GM12875 (cell line): Measurements from ENCODE around the gene RSPH4A.
"Not testable (repeated sequence)": the region's sequence is repeated elsewhere in the genome, so short reads cannot be mapped to it uniquely, and the experiment has no call there.

Experiments
- H3K4me3 ChIP-seq: one replicate; pipeline ENCODE4 v1.5.1; 2011; ENCODE audit warnings: low read depth, low read length, control low read depth
- CTCF ChIP-seq: IDR thresholded peaks from 2 replicates; pipeline ENCODE4 v1.5.1; 2011; ENCODE audit warnings: low read depth, mild to moderate bottlenecking, control low read depth, inconsistent platforms, low read length, moderate library complexity, borderline replicate concordance; ENCODE audit not compliant: insufficient read depth

The RSPH4A gene

DNA sequence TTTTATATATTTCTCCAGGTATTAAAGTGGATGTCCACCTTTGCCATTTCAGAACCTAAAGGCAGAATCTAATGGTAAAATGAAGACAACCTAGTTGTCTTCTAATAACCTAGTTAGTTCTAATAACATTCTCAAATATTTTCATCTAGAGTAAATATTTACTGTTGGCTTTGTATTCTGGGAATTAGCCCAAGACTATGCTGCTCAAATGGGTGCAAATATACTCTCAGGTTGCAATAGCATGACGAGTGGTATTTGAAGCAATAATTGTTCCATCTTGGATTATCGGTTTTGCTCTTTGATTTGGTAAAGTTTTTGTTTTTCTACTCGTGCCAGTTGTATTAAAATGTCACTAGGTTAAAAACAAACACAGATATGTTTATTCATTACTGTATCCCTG is 21.0 kb upstream of the RSPH4A start:
- no peak for TF ChIP-seq CTCF
- H3K4me3 ChIP-seq: no peak overlapping the region

DNA sequence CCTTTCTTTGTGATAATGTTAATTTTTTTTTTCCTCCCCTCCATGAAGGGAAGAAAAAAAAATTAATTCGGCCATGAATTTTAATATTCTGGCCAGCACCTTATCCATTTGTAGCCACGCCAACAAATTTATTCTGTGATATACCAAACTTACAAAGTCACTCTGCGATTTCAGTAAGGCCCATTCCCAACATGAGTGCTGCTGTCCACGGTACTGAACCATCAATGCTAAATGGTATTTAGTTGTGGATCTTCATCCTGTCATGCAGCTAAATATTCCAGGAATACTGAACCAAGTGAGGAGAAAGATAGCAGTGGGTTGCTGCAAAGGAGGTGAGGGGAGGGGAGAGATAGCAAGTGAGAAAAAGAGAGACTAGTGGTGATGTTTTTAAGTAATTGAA is 19.5 kb upstream of the RSPH4A start:
- TF ChIP-seq CTCF: no peak
- no peak overlapping the region for H3K4me3 ChIP-seq

DNA sequence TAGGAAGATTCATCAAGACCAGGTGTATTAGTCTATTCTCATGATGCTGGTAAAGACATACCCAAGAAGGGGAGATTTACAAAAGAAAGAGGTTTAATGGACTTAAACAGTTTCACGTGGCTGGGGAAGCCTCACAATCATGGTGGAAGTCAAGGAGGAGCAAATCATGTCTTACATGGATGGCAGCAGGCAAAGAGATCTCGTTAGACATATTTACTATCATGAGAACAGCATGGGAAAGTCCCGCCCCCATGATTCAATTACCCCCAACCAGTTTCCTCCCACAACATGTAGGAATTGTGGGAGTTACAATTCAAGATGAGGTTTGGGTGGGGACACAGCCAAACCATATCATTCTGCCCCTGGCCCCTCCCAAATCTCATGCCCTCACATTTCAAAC is 12.4 kb upstream of the RSPH4A start:
- not testable (repeated sequence) for H3K4me3 ChIP-seq

- not testable (repeated sequence) for H3K4me3 ChIP-seq
Measured at GRCh38 chr6:116604868-116605267, 11.4 kb upstream of the RSPH4A start.

DNA sequence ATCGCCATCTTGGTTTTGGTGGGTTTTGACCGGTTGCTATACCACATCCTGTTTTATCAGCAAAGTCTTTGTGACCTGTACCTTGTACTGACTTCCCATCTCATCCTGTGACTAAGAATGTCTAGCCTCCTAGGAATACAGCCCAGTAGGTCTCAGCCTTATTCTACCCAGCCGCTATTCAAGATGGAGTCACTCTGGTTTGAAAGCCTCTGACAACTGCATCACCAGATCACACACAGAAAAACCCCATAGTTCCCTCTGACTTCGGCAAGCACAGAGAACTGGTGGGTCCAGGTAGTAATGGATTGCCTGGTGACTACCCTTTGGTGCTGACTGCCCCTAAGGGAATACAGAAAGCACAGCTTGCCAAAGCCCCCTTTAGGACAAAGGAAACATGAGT is 10.3 kb upstream of the RSPH4A start:
- TF ChIP-seq CTCF: no peak
- H3K4me3 ChIP-seq: no peak overlapping the region

- H3K4me3 ChIP-seq: no peak overlapping the region
- no peak for TF ChIP-seq CTCF
Measured at GRCh38 chr6:116611056-116611455, 5.2 kb upstream of the RSPH4A start.

DNA sequence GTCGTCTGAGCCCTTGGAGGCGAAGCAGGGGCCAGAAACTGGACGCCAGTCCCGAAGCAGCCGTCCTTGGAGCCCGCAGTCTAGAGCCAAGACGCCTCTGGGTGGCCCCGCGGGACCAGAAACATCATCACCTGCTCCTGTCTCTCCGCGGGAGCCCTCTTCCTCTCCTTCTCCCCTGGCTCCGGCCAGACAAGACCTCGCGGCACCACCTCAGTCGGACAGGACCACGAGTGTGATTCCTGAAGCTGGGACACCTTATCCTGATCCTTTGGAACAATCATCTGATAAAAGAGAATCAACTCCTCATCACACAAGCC is 416 bp downstream of the RSPH4A start:
- no peak for TF ChIP-seq CTCF
- H3K4me3 ChIP-seq: peak overlapping the region; percentile 60

- no peak overlapping the region for H3K4me3 ChIP-seq
- TF ChIP-seq CTCF: no peak
Measured at GRCh38 chr6:116624036-116624805, 7.9 kb downstream of the RSPH4A start.
